WTC11 (cell line): ENCODE measurements around the gene DLAT. TPM values are rescaled to one million over a fixed set of nuclear protein-coding genes. Genes with fewer than 3 reads are reported as not detected.
A peak's percentile ranks its signal among the peaks of the same experiment; 100 is the strongest.

Source experiments
- ATAC-seq: fragments of 200-7000 bp; cut with Tn5 transposase; 2 replicates; pipeline ENCODE4 v1.10.0; 2021; ENCODE audit warnings: mild to moderate bottlenecking, moderate library complexity
- CTCF ChIA-PET: fragments of 300-600 bp; sonication (Branson Sonifier 250); formaldehyde crosslinking; loops from one replicate; lab custom pipeline; 2021; ENCODE audit warnings: antibody characterized with exemption; lab: Charles Lee
- POLR2A ChIA-PET: fragments of 350-600 bp; sonication (Branson Sonifier 250); formaldehyde crosslinking; loops from one replicate; lab custom pipeline; 2021; ENCODE audit warnings: antibody characterized with exemption; lab: Charles Lee
- DNase-seq: peaks from one replicate; pipeline ENCODE4 v3.0.0; 2021; ENCODE audit warnings: low spot score
- H3K27ac Mint-ChIP-seq: 2 replicates; pipeline ENCODE4 v1.8.0; 2021; ENCODE audit warnings: mixed read lengths
- H3K27me3 Mint-ChIP-seq: 2 replicates; pipeline ENCODE4 v1.8.0; 2021; ENCODE audit warnings: low read depth, mild to moderate bottlenecking, moderate library complexity, mixed read lengths
- H3K36me3 Mint-ChIP-seq: 2 replicates; pipeline ENCODE4 v1.8.0; 2021; ENCODE audit warnings: mixed read lengths
- H3K4me1 Mint-ChIP-seq: 2 replicates; pipeline ENCODE4 v1.8.0; 2022; ENCODE audit warnings: mixed read lengths
- H3K4me3 Mint-ChIP-seq: 2 replicates; pipeline ENCODE4 v1.8.0; 2021; ENCODE audit warnings: mild to moderate bottlenecking, moderate library complexity, mixed read lengths
- H3K9me3 Mint-ChIP-seq: 2 replicates; pipeline ENCODE4 v1.8.0; 2021; ENCODE audit warnings: mixed read lengths
- GABPB1 ChIP-seq: sonication (generic); formaldehyde crosslinking; IDR thresholded peaks from 2 replicates; pipeline ENCODE4 v1.8.1; 2023; ENCODE audit warnings: mild to moderate bottlenecking, missing genetic modification reagents
- GTF2I ChIP-seq: fragments of 250-450 bp; sonication (Bioruptor Pico); conservative IDR thresholded peaks from 2 replicates; pipeline ENCODE4 v1.4.0; 2021; ENCODE audit warnings: mild to moderate bottlenecking
- HMGA2 ChIP-seq: fragments of 250-450 bp; sonication (Bioruptor Pico); IDR thresholded peaks from 2 replicates; pipeline ENCODE4 v1.4.0; 2021; ENCODE audit warnings: mild to moderate bottlenecking, moderate library complexity
- NFATC4 ChIP-seq: fragments of 250-450 bp; sonication (Bioruptor Pico); IDR thresholded peaks from 2 replicates; pipeline ENCODE4 v1.9.0; 2021; ENCODE audit warnings: mild to moderate bottlenecking
- SOX15 ChIP-seq: fragments of 250-450 bp; sonication (Bioruptor Pico); IDR thresholded peaks from 2 replicates; pipeline ENCODE4 v1.9.0; 2021; ENCODE audit warnings: mild to moderate bottlenecking
- TCF7 ChIP-seq: sonication (generic); formaldehyde crosslinking; IDR thresholded peaks from 2 replicates; pipeline ENCODE4 v1.8.0; 2022; ENCODE audit warnings: mild to moderate bottlenecking, low read depth, missing genetic modification reagents, moderate library complexity
- TEAD1 ChIP-seq: sonication (generic); formaldehyde crosslinking; IDR thresholded peaks from 2 replicates; pipeline ENCODE4 v1.8.0; 2022; ENCODE audit warnings: mild to moderate bottlenecking, missing genetic modification reagents
- TEAD4 ChIP-seq: sonication (generic); formaldehyde crosslinking; IDR thresholded peaks from 2 replicates; pipeline ENCODE4 v1.8.0; 2022; ENCODE audit warnings: mild to moderate bottlenecking, missing genetic modification reagents
- total RNA-seq: library from RNA; stranded (reverse); gene quantifications from 3 replicates; pipeline ENCODE4 v1.2.3, GENCODE V29; 2021
- TF ChIP-seq, protein P1 (sequence below): sonication (generic); formaldehyde crosslinking; IDR thresholded peaks from 2 replicates; pipeline ENCODE4 v1.8.0; 2023; ENCODE audit warnings: mild to moderate bottlenecking, missing genetic modification reagents
- TF ChIP-seq, protein P2 (sequence below): fragments of 250-450 bp; sonication (Bioruptor Pico); conservative IDR thresholded peaks from 2 replicates; pipeline ENCODE4 v1.9.0; 2021; ENCODE audit warnings: mild to moderate bottlenecking
- TF ChIP-seq, protein P3 (sequence below): sonication (generic); formaldehyde crosslinking; conservative IDR thresholded peaks from 2 replicates; pipeline ENCODE4 v1.8.1; 2023; ENCODE audit warnings: mild to moderate bottlenecking, low read depth, missing genetic modification reagents, moderate library complexity
- TF ChIP-seq, protein P4 (sequence below): sonication (generic); formaldehyde crosslinking; IDR thresholded peaks from 2 replicates; pipeline ENCODE4 v1.8.1; 2023; ENCODE audit warnings: mild to moderate bottlenecking, missing genetic modification reagents
- TF ChIP-seq, protein P5 (sequence below): fragments of 250-450 bp; sonication (Bioruptor Pico); IDR thresholded peaks from 2 replicates; pipeline ENCODE4 v1.9.0; 2021; ENCODE audit warnings: moderate library complexity, mild to moderate bottlenecking, inconsistent platforms, borderline replicate concordance
- TF ChIP-seq, protein P6 (sequence below): sonication (generic); formaldehyde crosslinking; IDR thresholded peaks from 2 replicates; pipeline ENCODE4 v1.8.0; 2023; ENCODE audit warnings: missing genetic modification reagents
- TF ChIP-seq, protein P7 (sequence below): sonication (generic); formaldehyde crosslinking; IDR thresholded peaks from 2 replicates; pipeline ENCODE4 v1.8.0; 2022; ENCODE audit warnings: missing genetic modification reagents
- TF ChIP-seq, protein P8 (sequence below): fragments of 250-450 bp; sonication (Bioruptor Pico); IDR thresholded peaks from 2 replicates; pipeline ENCODE4 v1.9.0; 2021; ENCODE audit warnings: mild to moderate bottlenecking
- TF ChIP-seq, protein P9 (sequence below): sonication (generic); formaldehyde crosslinking; IDR thresholded peaks from 2 replicates; pipeline ENCODE4 v1.8.1; 2023; ENCODE audit warnings: mild to moderate bottlenecking, missing genetic modification reagents, moderate library complexity
- TF ChIP-seq, protein P10 (sequence below): sonication (generic); formaldehyde crosslinking; IDR thresholded peaks from 2 replicates; pipeline ENCODE4 v1.8.0; 2022; ENCODE audit warnings: mild to moderate bottlenecking, missing genetic modification reagents

The DLAT gene
- total RNA-seq, 1 experiment from 2014 or later, result 60.4 TPM

DNA sequence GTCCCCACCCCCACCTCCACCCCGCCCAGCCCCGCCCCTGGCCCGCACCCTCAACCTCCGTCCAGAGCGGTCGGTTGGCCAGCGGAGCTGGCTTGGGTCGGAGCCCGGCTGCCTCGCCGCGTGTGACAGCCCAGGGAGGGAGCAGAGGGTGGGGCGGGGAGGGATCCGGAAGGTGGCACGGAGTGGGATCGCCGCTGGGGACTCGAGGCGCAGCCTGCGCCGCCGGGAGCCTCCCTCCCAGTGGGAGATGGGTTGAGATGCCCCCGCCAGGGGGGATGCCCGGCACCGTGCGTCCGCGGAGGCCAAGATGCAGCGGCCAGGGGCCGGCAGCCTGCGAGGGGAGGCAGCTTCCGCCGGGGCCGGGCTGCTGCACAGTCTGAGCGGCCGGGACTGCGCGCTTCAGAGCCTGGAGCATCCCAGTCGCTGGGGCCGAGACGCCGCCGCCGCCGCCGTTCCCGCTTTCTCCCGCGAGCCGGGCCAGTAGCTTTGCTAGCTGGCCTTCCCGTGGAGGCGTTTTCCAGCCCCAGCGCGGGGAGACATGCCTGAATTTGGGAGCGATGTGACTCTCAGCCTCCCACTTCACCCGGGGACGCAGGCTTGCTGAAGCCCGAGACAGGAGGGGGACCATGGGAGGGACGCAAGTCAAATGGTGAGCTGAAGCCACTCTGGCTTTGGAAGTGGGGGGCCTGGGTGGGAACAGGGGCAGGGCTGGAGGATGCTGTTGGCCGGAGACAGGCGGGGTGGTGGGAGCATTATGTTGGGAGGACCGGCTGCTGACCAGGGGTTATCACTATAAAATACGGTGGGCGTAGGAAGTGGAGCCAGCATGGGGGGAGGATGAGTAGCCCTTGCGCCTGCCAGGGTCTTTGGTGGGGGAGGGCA lies 47.8 kb upstream of the DLAT start:
- H3K4me3 Mint-ChIP-seq, result peak overlapping the region; percentile 86
- peaks cover 43% of the 10 kb centered on the region for H3K4me1 Mint-ChIP-seq
- no peaks in the 10 kb centered on the region for H3K9me3 Mint-ChIP-seq
- DNase-seq (peak; percentile 64), ATAC-seq (peak; percentile 54)
- no peak overlapping the region for H3K27ac Mint-ChIP-seq
- H3K36me3 Mint-ChIP-seq, result no peaks in the 10 kb centered on the region
- ChIA-PET POLR2A (interaction anchor here (0.6 to 2.7 kb wide), 7 partner anchors 34 to 106 kb away, joined by 3 to 17 read pairs (median 4); partner anchors contain the start of genes ALG9 and DIXDC1), CTCF (interaction anchor here (0.6 to 3.5 kb wide), 17 partner anchors 8 to 369 kb away, joined by 3 to 31 read pairs (median 5); partner anchors contain the start of genes ALG9, C11orf52, DIXDC1 and PPP2R1B)
- no peaks in the 10 kb centered on the region for H3K27me3 Mint-ChIP-seq
- TF ChIP-seq GTF2I (no peak), SOX15 (CRISPR knock-in tag) (no peak), HMGA2 (CRISPR knock-in tag) (no peak), NFATC4 (CRISPR knock-in tag) (no peak), GABPB1 (CRISPR knock-in tag) (no peak), TCF7 (CRISPR knock-in tag) (no peak), TEAD4 (CRISPR knock-in tag) (no peak), TEAD1 (0 out of 2 replicates have a peak, but pooled peaks have one; percentile 20)
- TF ChIP-seq, protein P1, sequence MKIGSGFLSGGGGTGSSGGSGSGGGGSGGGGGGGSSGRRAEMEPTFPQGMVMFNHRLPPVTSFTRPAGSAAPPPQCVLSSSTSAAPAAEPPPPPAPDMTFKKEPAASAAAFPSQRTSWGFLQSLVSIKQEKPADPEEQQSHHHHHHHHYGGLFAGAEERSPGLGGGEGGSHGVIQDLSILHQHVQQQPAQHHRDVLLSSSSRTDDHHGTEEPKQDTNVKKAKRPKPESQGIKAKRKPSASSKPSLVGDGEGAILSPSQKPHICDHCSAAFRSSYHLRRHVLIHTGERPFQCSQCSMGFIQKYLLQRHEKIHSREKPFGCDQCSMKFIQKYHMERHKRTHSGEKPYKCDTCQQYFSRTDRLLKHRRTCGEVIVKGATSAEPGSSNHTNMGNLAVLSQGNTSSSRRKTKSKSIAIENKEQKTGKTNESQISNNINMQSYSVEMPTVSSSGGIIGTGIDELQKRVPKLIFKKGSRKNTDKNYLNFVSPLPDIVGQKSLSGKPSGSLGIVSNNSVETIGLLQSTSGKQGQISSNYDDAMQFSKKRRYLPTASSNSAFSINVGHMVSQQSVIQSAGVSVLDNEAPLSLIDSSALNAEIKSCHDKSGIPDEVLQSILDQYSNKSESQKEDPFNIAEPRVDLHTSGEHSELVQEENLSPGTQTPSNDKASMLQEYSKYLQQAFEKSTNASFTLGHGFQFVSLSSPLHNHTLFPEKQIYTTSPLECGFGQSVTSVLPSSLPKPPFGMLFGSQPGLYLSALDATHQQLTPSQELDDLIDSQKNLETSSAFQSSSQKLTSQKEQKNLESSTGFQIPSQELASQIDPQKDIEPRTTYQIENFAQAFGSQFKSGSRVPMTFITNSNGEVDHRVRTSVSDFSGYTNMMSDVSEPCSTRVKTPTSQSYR, result no peak
- TF ChIP-seq, protein P2, sequence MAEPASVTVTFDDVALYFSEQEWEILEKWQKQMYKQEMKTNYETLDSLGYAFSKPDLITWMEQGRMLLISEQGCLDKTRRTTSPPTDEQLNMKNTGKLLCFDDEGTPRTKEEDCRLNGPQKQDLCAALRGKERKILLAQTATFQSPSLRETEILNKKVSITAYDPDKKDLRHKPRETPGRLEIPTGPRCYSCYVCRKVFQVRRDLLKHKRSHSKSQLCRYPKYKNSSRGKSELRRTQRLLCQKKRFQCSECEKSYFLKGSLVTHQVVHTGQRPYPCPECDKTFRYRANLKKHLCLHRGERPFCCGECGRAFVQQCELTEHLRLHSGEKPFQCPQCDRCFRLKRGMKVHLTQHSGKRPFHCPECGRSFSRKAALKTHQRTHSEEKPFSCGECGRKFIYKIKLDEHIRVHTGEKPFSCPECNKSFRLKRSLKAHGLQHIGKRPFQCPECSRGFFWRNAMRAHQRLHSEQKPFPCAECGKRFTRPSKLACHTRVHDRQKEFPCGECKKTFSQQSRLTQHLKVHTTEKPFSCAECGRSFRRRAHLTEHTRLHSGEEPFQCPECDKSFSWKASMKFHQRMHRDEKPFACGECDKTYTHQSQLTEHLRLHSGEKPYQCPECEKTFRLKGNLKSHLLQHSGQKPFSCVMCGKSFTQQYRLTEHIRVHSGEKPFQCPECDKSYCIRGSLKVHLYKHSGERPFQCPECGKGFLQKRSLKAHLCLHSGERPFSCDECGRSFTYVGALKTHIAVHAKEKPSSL, result no peak
- TF ChIP-seq, protein P3, sequence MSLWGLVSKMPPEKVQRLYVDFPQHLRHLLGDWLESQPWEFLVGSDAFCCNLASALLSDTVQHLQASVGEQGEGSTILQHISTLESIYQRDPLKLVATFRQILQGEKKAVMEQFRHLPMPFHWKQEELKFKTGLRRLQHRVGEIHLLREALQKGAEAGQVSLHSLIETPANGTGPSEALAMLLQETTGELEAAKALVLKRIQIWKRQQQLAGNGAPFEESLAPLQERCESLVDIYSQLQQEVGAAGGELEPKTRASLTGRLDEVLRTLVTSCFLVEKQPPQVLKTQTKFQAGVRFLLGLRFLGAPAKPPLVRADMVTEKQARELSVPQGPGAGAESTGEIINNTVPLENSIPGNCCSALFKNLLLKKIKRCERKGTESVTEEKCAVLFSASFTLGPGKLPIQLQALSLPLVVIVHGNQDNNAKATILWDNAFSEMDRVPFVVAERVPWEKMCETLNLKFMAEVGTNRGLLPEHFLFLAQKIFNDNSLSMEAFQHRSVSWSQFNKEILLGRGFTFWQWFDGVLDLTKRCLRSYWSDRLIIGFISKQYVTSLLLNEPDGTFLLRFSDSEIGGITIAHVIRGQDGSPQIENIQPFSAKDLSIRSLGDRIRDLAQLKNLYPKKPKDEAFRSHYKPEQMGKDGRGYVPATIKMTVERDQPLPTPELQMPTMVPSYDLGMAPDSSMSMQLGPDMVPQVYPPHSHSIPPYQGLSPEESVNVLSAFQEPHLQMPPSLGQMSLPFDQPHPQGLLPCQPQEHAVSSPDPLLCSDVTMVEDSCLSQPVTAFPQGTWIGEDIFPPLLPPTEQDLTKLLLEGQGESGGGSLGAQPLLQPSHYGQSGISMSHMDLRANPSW (CRISPR knock-in tag), result no peak
- TF ChIP-seq, protein P4, sequence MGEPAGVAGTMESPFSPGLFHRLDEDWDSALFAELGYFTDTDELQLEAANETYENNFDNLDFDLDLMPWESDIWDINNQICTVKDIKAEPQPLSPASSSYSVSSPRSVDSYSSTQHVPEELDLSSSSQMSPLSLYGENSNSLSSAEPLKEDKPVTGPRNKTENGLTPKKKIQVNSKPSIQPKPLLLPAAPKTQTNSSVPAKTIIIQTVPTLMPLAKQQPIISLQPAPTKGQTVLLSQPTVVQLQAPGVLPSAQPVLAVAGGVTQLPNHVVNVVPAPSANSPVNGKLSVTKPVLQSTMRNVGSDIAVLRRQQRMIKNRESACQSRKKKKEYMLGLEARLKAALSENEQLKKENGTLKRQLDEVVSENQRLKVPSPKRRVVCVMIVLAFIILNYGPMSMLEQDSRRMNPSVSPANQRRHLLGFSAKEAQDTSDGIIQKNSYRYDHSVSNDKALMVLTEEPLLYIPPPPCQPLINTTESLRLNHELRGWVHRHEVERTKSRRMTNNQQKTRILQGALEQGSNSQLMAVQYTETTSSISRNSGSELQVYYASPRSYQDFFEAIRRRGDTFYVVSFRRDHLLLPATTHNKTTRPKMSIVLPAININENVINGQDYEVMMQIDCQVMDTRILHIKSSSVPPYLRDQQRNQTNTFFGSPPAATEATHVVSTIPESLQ (CRISPR knock-in tag), result no peak
- TF ChIP-seq, protein P5, sequence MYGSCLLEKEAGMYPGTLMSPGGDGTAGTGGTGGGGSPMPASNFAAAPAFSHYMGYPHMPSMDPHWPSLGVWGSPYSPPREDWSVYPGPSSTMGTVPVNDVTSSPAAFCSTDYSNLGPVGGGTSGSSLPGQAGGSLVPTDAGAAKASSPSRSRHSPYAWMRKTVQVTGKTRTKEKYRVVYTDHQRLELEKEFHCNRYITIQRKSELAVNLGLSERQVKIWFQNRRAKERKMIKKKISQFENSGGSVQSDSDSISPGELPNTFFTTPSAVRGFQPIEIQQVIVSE, result no peak
- TF ChIP-seq, protein P6, sequence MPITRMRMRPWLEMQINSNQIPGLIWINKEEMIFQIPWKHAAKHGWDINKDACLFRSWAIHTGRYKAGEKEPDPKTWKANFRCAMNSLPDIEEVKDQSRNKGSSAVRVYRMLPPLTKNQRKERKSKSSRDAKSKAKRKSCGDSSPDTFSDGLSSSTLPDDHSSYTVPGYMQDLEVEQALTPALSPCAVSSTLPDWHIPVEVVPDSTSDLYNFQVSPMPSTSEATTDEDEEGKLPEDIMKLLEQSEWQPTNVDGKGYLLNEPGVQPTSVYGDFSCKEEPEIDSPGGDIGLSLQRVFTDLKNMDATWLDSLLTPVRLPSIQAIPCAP (CRISPR knock-in tag), result 0 out of 2 replicates have a peak, but pooled peaks have one; percentile 24
- TF ChIP-seq, protein P7, sequence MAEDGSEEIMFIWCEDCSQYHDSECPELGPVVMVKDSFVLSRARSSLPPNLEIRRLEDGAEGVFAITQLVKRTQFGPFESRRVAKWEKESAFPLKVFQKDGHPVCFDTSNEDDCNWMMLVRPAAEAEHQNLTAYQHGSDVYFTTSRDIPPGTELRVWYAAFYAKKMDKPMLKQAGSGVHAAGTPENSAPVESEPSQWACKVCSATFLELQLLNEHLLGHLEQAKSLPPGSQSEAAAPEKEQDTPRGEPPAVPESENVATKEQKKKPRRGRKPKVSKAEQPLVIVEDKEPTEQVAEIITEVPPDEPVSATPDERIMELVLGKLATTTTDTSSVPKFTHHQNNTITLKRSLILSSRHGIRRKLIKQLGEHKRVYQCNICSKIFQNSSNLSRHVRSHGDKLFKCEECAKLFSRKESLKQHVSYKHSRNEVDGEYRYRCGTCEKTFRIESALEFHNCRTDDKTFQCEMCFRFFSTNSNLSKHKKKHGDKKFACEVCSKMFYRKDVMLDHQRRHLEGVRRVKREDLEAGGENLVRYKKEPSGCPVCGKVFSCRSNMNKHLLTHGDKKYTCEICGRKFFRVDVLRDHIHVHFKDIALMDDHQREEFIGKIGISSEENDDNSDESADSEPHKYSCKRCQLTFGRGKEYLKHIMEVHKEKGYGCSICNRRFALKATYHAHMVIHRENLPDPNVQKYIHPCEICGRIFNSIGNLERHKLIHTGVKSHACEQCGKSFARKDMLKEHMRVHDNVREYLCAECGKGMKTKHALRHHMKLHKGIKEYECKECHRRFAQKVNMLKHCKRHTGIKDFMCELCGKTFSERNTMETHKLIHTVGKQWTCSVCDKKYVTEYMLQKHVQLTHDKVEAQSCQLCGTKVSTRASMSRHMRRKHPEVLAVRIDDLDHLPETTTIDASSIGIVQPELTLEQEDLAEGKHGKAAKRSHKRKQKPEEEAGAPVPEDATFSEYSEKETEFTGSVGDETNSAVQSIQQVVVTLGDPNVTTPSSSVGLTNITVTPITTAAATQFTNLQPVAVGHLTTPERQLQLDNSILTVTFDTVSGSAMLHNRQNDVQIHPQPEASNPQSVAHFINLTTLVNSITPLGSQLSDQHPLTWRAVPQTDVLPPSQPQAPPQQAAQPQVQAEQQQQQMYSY (CRISPR knock-in tag), result peak; percentile 30; the same call in 1 of the 2 replicates
- TF ChIP-seq, protein P8, sequence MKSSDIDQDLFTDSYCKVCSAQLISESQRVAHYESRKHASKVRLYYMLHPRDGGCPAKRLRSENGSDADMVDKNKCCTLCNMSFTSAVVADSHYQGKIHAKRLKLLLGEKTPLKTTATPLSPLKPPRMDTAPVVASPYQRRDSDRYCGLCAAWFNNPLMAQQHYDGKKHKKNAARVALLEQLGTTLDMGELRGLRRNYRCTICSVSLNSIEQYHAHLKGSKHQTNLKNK (CRISPR knock-in tag), result no peak
- TF ChIP-seq, protein P9, sequence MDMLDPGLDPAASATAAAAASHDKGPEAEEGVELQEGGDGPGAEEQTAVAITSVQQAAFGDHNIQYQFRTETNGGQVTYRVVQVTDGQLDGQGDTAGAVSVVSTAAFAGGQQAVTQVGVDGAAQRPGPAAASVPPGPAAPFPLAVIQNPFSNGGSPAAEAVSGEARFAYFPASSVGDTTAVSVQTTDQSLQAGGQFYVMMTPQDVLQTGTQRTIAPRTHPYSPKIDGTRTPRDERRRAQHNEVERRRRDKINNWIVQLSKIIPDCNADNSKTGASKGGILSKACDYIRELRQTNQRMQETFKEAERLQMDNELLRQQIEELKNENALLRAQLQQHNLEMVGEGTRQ (CRISPR knock-in tag), result no peak
- TF ChIP-seq, protein P10, sequence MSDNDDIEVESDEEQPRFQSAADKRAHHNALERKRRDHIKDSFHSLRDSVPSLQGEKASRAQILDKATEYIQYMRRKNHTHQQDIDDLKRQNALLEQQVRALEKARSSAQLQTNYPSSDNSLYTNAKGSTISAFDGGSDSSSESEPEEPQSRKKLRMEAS (CRISPR knock-in tag), result peak; percentile 72; the same call in 1 of the 2 replicates
